ENCODE results near the gene CES1.

- TF ChIP-seq CTCF (IDR thresholded peaks at IDR 0.05) (no peak), POLR2A (IDR thresholded peaks at IDR 0.05) (no peak)
These were observed 1.2 kb upstream of the CES1 start for GRCh38 chr16:55834049-55834448.
